CD14-positive monocyte (primary cell): Measurements from ENCODE around the gene RELCH. TPM values are rescaled to one million over a fixed set of nuclear protein-coding genes. Genes with fewer than 3 reads are reported as not detected.

Source experiments
- DNase-seq, 3 donors: peaks; one replicate each; pipeline ENCODE4 v3.0.0-alpha.2; 2011 to 2022
- H2AFZ ChIP-seq: 2 replicates; pipeline ENCODE4 v1.6.0; 2012; ENCODE audit warnings: mild to moderate bottlenecking, low read depth, low read length, inconsistent platforms; ENCODE audit not compliant: insufficient read depth, poor library complexity, severe bottlenecking
- H3K27ac ChIP-seq, 2 donors: 1 replicate in 1 of 2; 2 replicates in 1 of 2; pipeline ENCODE4 v1.5.1; 2012 to 2013; ENCODE audit warnings: low read length in 2 of 2, control low read depth in 1 of 2, inconsistent platforms in 1 of 2, low read depth in 1 of 2, mild to moderate bottlenecking in 1 of 2
- H3K27me3 ChIP-seq, 2 donors: one replicate each; pipeline versions ENCODE4 v1.6.0 to v1.6.1; 2011 to 2013; ENCODE audit warnings: low read length in 2 of 2; ENCODE audit not compliant: control insufficient read depth in 2 of 2, insufficient read depth in 2 of 2
- H3K36me3 ChIP-seq, 2 donors: replicated peaks in 1 of 2; 1 replicate in 1 of 2; 2 replicates in 1 of 2; pipeline versions ENCODE4 v1.5.1 to v1.6.1; 2012 to 2013; ENCODE audit warnings: low read length in 2 of 2, control low read depth in 1 of 2, inconsistent platforms in 1 of 2, mild to moderate bottlenecking in 1 of 2; ENCODE audit not compliant: insufficient read depth in 2 of 2, control insufficient read depth in 1 of 2
- H3K4me1 ChIP-seq, 2 donors: 1 replicate in 1 of 2; 2 replicates in 1 of 2; pipeline versions ENCODE4 v1.5.1 to v1.6.1; 2012 to 2013; ENCODE audit warnings: low read length in 2 of 2, control low read depth in 1 of 2, inconsistent platforms in 1 of 2, mild to moderate bottlenecking in 1 of 2, moderate library complexity in 1 of 2; ENCODE audit not compliant: insufficient read depth in 2 of 2, control insufficient read depth in 1 of 2
- H3K4me2 ChIP-seq: replicated peaks from 2 replicates; pipeline ENCODE3; 2012; ENCODE audit warnings: low read length, moderate library complexity, mild to moderate bottlenecking; ENCODE audit not compliant: poor library complexity, severe bottlenecking; ENCODE audit errors: extremely low read depth
- H3K4me3 ChIP-seq, 3 experiments: fragments of 200-600 bp in 1 of 3; sonication (generic) in 1 of 3; replicated peaks in 1 of 3; 1 replicate in 2 of 3; 2 replicates in 1 of 3; pipeline ENCODE4 v1.5.1; 2011 to 2013; ENCODE audit warnings: low read length in 3 of 3, mild to moderate bottlenecking in 3 of 3, control low read depth in 2 of 3, low read depth in 2 of 3, inconsistent platforms in 1 of 3, moderate library complexity in 1 of 3
- H3K79me2 ChIP-seq: 2 replicates; pipeline ENCODE4 v1.6.0; 2012; ENCODE audit warnings: mild to moderate bottlenecking, control low read depth, inconsistent platforms, low read length, moderate library complexity; ENCODE audit not compliant: insufficient read depth
- H3K9ac ChIP-seq: 2 replicates; pipeline ENCODE4 v1.6.0; 2017; ENCODE audit warnings: low read length, mild to moderate bottlenecking; ENCODE audit not compliant: insufficient read depth, poor library complexity, severe bottlenecking
- H3K9me3 ChIP-seq, 2 donors: replicated peaks in 1 of 2; 1 replicate in 1 of 2; 2 replicates in 1 of 2; pipeline versions ENCODE4 v1.5.1 to v1.6.1; 2012 to 2013; ENCODE audit warnings: low read length in 2 of 2, control low read depth in 1 of 2; ENCODE audit not compliant: control insufficient read depth in 1 of 2, insufficient read depth in 1 of 2
- H4K20me1 ChIP-seq: 2 replicates; pipeline ENCODE4 v1.6.0; 2012; ENCODE audit warnings: mild to moderate bottlenecking, low read length, control low read depth, moderate library complexity; ENCODE audit not compliant: insufficient read depth
- H3K27ac Mint-ChIP-seq, 7 donors: one replicate each; pipeline ENCODE4 v1.8.0; 2020; ENCODE audit warnings: mild to moderate bottlenecking in 7 of 7, mixed read lengths in 7 of 7, moderate library complexity in 6 of 7, inconsistent platforms in 2 of 7
- H3K27me3 Mint-ChIP-seq, 3 donors: one replicate each; pipeline ENCODE4 v1.8.0; 2021 to 2022; ENCODE audit warnings: low read depth in 3 of 3, mild to moderate bottlenecking in 3 of 3, mixed read lengths in 3 of 3, moderate library complexity in 3 of 3, inconsistent platforms in 1 of 3
- H3K36me3 Mint-ChIP-seq, 2 donors: one replicate each; pipeline ENCODE4 v1.8.0; 2020; ENCODE audit warnings: mixed read lengths in 2 of 2, inconsistent platforms in 1 of 2, mild to moderate bottlenecking in 1 of 2
- H3K4me1 Mint-ChIP-seq: one replicate; pipeline ENCODE4 v1.8.0; 2020; ENCODE audit warnings: mild to moderate bottlenecking, mixed read lengths
- H3K4me3 Mint-ChIP-seq, 2 donors: one replicate each; pipeline ENCODE4 v1.8.0; 2020; ENCODE audit warnings: mild to moderate bottlenecking in 2 of 2, mixed read lengths in 2 of 2, moderate library complexity in 1 of 2
- H3K9me3 Mint-ChIP-seq, 7 donors: one replicate each; pipeline ENCODE4 v1.8.0; 2020 to 2022; ENCODE audit warnings: mixed read lengths in 7 of 7, mild to moderate bottlenecking in 6 of 7, moderate library complexity in 6 of 7, inconsistent platforms in 2 of 7
- CTCF ChIP-seq: fragments of 200-600 bp; IDR thresholded peaks from one replicate; pipeline ENCODE4 v1.8.0; 2022; ENCODE audit warnings: antibody characterized with exemption, mild to moderate bottlenecking
- WGBS: methylation state at CpG from one replicate; pipeline ENCODE4 v1.1.5; 2013; ENCODE audit warnings: missing lambda C conversion rate; ENCODE audit not compliant: insufficient coverage; 5-methylcytosine and 5-hydroxymethylcytosine counted together
- intact Hi-C, 2 donors: fragments of 100-400 bp; cut with micrococcal nuclease; formaldehyde crosslinking; loops; one replicate each; pipeline versions ENCODE4 v1.15.0 to v1.15.1; 2023
- polyA plus RNA-seq, 3 donors: library from polyadenylated mRNA; depleted of rRNA in 1 of 3; unstranded in 2 of 3; stranded (reverse) in 1 of 3; fragments of 300-500 nt in 2 of 3; fragments of >200 nt in 1 of 3; fragmentation: Illumina TruSeq in 2 of 3; gene quantifications; 1 replicate in 2 of 3; 2 replicates in 1 of 3; pipeline ENCODE4 v1.2.3, GENCODE V29; 2012 to 2021

RELCH gene
- polyA plus RNA-seq, 3 donors = 3.8 to 30.4 (median 4.9) TPM

- H3K9me3 ChIP-seq = no peaks in the 10 kb centered on the region
- Mint-ChIP-seq H3K4me3 (no peak overlapping the region), H3K36me3 (peaks cover 24 to 29% of the 10 kb centered on the region in 2 donors), H3K4me1 (peaks cover 4% of the 10 kb centered on the region), H3K9me3 (no peaks in the 10 kb centered on the region), H3K27me3 (peaks cover 0 to 2% (median 0%) of the 10 kb centered on the region in 3 donors), H3K27ac (no peak overlapping the region)
- whole genome bisulfite sequencing = 95% methylated on average over 6 of the region's 9 CpGs
- intact Hi-C loops = no loop called here
- H3K36me3 ChIP-seq = peaks cover 5 to 17% of the 10 kb centered on the region in 2 donors
- H3K4me3 ChIP-seq = no peak overlapping the region
- H2AFZ ChIP-seq = no peak overlapping the region
- no peak overlapping the region for H3K9ac ChIP-seq
- no peak for TF ChIP-seq CTCF
- no peak overlapping the region for H3K27ac ChIP-seq
- DNase-seq = no peak
- H3K4me2 ChIP-seq = no peak overlapping the region
- no peaks in the 10 kb centered on the region for H3K79me2 ChIP-seq
- no peaks in the 10 kb centered on the region for H4K20me1 ChIP-seq
- no peaks in the 10 kb centered on the region for H3K27me3 ChIP-seq
- no peaks in the 10 kb centered on the region for H3K4me1 ChIP-seq
These were observed 35.8 kb upstream of the RELCH start for GRCh38 chr18:62151068-62151771.

- H3K9ac ChIP-seq = no peak overlapping the region
- H4K20me1 ChIP-seq = no peaks in the 10 kb centered on the region
- H3K36me3 ChIP-seq = peaks cover 11 to 18% of the 10 kb centered on the region in 2 donors
- no peaks in the 10 kb centered on the region for H3K4me1 ChIP-seq
- intact Hi-C loops = no loop called here
- no peak overlapping the region for H3K27ac ChIP-seq
- H3K79me2 ChIP-seq = no peaks in the 10 kb centered on the region
- Mint-ChIP-seq H3K4me3 (no peak overlapping the region), H3K27me3 (peaks cover 0 to 2% (median 0%) of the 10 kb centered on the region in 3 donors), H3K36me3 (peaks cover 27 to 31% of the 10 kb centered on the region in 2 donors), H3K27ac (no peak overlapping the region), H3K9me3 (no peaks in the 10 kb centered on the region), H3K4me1 (peaks cover 4% of the 10 kb centered on the region)
- WGBS = 83% methylated on average over 1 of the region's 1 CpG
- H3K4me3 ChIP-seq = no peak overlapping the region
- no peak overlapping the region for H2AFZ ChIP-seq
- no peaks in the 10 kb centered on the region for H3K9me3 ChIP-seq
- peak in 1 of 3 donors; percentile 5 for DNase-seq
- H3K4me2 ChIP-seq = no peak overlapping the region
- H3K27me3 ChIP-seq = no peaks in the 10 kb centered on the region
- no peak for TF ChIP-seq CTCF
These were observed 34.2 kb upstream of the RELCH start for GRCh38 chr18:62152844-62153243.
